GM20000 (cell line): ENCODE results near the gene MAP3K9.

ENCODE experiments used
- DNase-seq: peaks from one replicate; pipeline ENCODE4 v3.0.0; 2012; ENCODE audit warnings: low spot score
- CTCF ChIP-seq: IDR thresholded peaks from 2 replicates; pipeline ENCODE4 v1.5.1; 2012; ENCODE audit warnings: mild to moderate bottlenecking, control low read depth; ENCODE audit errors: extremely low read depth, missing control alignments

Gene MAP3K9

GRCh38 chr14:70724110-70724509 is 85.2 kb downstream of the MAP3K9 start:
- no peak for TF ChIP-seq CTCF
- DNase-seq: no peak

DNA sequence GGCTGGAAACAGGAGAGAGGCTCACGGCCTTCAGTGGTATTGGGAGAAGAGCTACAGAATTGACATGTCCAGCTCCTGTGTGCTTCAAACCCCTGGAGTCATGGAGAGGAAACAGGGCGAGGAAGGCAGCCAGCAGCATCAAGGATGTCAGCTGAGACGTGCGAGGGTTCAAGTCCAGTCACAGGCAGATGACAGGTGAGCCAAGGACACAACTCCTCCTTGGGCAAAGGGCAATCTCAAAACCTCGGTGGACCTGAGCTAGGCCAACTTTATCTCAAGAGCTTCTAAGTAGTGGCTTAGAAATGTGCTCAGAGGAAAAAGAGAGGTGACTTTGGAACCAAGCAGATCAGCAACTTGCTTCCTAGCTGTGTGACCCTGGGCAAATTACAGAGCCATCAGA is 86.0 kb downstream of the MAP3K9 start:
- no peak for TF ChIP-seq CTCF
- no peak for DNase-seq

DNA sequence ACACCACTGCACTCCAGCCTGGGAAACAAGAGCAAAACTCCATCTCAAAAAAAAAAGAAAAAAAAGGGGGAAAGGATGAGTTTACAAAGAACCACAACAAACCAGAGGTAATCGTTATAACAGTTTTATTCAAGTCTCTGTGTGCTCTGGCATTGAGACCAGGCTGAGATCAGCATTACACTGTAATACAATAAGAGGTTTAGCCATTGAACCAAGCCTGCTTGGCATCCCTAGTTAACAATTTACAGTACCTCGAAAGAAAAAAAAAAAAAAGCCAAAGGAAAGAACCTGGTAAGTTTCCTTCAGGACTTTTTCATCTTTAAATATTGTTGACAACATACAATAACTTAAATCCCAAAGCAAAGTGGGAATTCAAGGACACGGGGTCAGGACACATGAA is 86.9 kb downstream of the MAP3K9 start:
- TF ChIP-seq CTCF: no peak
- DNase-seq: no peak

GRCh38 chr14:70721542-70721941 is 87.8 kb downstream of the MAP3K9 start:
- DNase-seq: no peak
- TF ChIP-seq CTCF: no peak

GRCh38 chr14:70718383-70719118 is 90.8 kb downstream of the MAP3K9 start:
- TF ChIP-seq CTCF: no peak
- DNase-seq: no peak

- DNase-seq: no peak
- TF ChIP-seq CTCF: no peak
Measured at GRCh38 chr14:70716958-70717357, 92.4 kb downstream of the MAP3K9 start.

GRCh38 chr14:70716483-70716882 is 92.8 kb downstream of the MAP3K9 start:
- no peak for DNase-seq
- no peak for TF ChIP-seq CTCF
